ENCODE data around the gene SOX1. TPM values are rescaled to one million over a fixed set of nuclear protein-coding genes. Genes with fewer than 3 reads are reported as not detected.
A peak's percentile ranks its signal among the peaks of the same experiment; 100 is the strongest.

The SOX1 gene
- total and polyA plus RNA-seq, 2 experiments from 2014 or later: 0.11 TPM; not detected in 1

- no peaks in the 10 kb centered on the region for H3K9me2 ChIP-seq (replicated peaks; ENCODE audit: insufficient read depth)
- no peak overlapping the region for H2AFZ ChIP-seq
- no peaks in the 10 kb centered on the region for H4K20me1 ChIP-seq (ENCODE audit: insufficient read depth, poor library complexity, severe bottlenecking)
- H3K4me3 ChIP-seq: no peak overlapping the region
- H3K9me3 ChIP-seq (ENCODE audit: low read depth): no peaks in the 10 kb centered on the region
- TF ChIP-seq CTCF (IDR thresholded peaks at IDR 0.05; ENCODE audit: poor library complexity): no peak
- no peak for TF ChIP-seq EZH2 (IDR thresholded peaks at IDR 0.05; ENCODE audit: borderline replicate concordance)
- TF ChIP-seq EZH2phosphoT487 (IDR thresholded peaks at IDR 0.05; ENCODE audit: low read depth, severe bottlenecking, unreplicated experiment): peak; percentile 20
- WGBS (ENCODE audit: low lambda C conversion rate, missing lambda C conversion rate): 30% methylated on average over 14 of the region's 14 CpGs
- H3K4me1 ChIP-seq (ENCODE audit: insufficient read depth): no peaks in the 10 kb centered on the region
- peaks cover 100% of the 10 kb centered on the region for H3K27me3 ChIP-seq
- H3K36me3 ChIP-seq (replicated peaks; ENCODE audit: insufficient read depth, low read depth): no peaks in the 10 kb centered on the region
- no peaks in the 10 kb centered on the region for H3K79me2 ChIP-seq
- H3K27ac ChIP-seq: no peak overlapping the region
- no peak for DNase-seq (ENCODE audit: low spot score)
- no peak overlapping the region for H3K4me2 ChIP-seq
Measured at GRCh38 chr13:112060282-112060830, 6.6 kb upstream of the SOX1 start.

- TF ChIP-seq EZH2 (IDR thresholded peaks at IDR 0.05; ENCODE audit: borderline replicate concordance) (peak; percentile 69), EZH2phosphoT487 (IDR thresholded peaks at IDR 0.05; ENCODE audit: low read depth, severe bottlenecking, unreplicated experiment) (peak; percentile 15), CTCF (IDR thresholded peaks at IDR 0.05; ENCODE audit: poor library complexity) (no peak)
- H2AFZ ChIP-seq: no peak overlapping the region
- H4K20me1 ChIP-seq (ENCODE audit: insufficient read depth, poor library complexity, severe bottlenecking): no peaks in the 10 kb centered on the region
- H3K9me2 ChIP-seq (replicated peaks; ENCODE audit: insufficient read depth): no peaks in the 10 kb centered on the region
- DNase-seq (ENCODE audit: low spot score): no peak
- no peak overlapping the region for H3K4me3 ChIP-seq
- H3K4me1 ChIP-seq (ENCODE audit: insufficient read depth): no peaks in the 10 kb centered on the region
- H3K79me2 ChIP-seq: no peaks in the 10 kb centered on the region
- no peak overlapping the region for H3K4me2 ChIP-seq
- H3K36me3 ChIP-seq (replicated peaks; ENCODE audit: insufficient read depth, low read depth): no peaks in the 10 kb centered on the region
- no peaks in the 10 kb centered on the region for H3K9me3 ChIP-seq (ENCODE audit: low read depth)
- H3K27ac ChIP-seq: no peak overlapping the region
- H3K27me3 ChIP-seq: peaks cover 100% of the 10 kb centered on the region
- WGBS (ENCODE audit: low lambda C conversion rate, missing lambda C conversion rate): 4% methylated on average over 26 of the region's 29 CpGs
Measured at GRCh38 chr13:112060899-112061366, 6.0 kb upstream of the SOX1 start.

GRCh38 chr13:112061367-112062061, 5.4 kb upstream of the SOX1 start:
- peaks cover 100% of the 10 kb centered on the region for H3K27me3 ChIP-seq
- H3K4me2 ChIP-seq: no peak overlapping the region
- H3K36me3 ChIP-seq (replicated peaks; ENCODE audit: insufficient read depth, low read depth): no peaks in the 10 kb centered on the region
- H4K20me1 ChIP-seq (ENCODE audit: insufficient read depth, poor library complexity, severe bottlenecking): no peaks in the 10 kb centered on the region
- H2AFZ ChIP-seq: no peak overlapping the region
- 3% methylated on average over 51 of the region's 52 CpGs for WGBS (ENCODE audit: low lambda C conversion rate, missing lambda C conversion rate)
- H3K9me2 ChIP-seq (replicated peaks; ENCODE audit: insufficient read depth): no peaks in the 10 kb centered on the region
- no peaks in the 10 kb centered on the region for H3K9me3 ChIP-seq (ENCODE audit: low read depth)
- peak; percentile 66 for TF ChIP-seq EZH2 (IDR thresholded peaks at IDR 0.05; ENCODE audit: borderline replicate concordance)
- TF ChIP-seq CTCF (IDR thresholded peaks at IDR 0.05; ENCODE audit: poor library complexity): no peak
- peak; percentile 76 for TF ChIP-seq EZH2phosphoT487 (IDR thresholded peaks at IDR 0.05; ENCODE audit: low read depth, severe bottlenecking, unreplicated experiment)
- no peak for DNase-seq (ENCODE audit: low spot score)
- H3K79me2 ChIP-seq: no peaks in the 10 kb centered on the region
- H3K27ac ChIP-seq: no peak overlapping the region
- H3K4me3 ChIP-seq: no peak overlapping the region
- H3K4me1 ChIP-seq (ENCODE audit: insufficient read depth): no peaks in the 10 kb centered on the region

Data from hepatocyte (in vitro differentiated cells).